BE2C (cell line): ENCODE data around the gene ADCY1.

Source experiments
- DNase-seq: peaks from one replicate; pipeline ENCODE4 v3.0.0-alpha.2; 2020
- H3K27me3 ChIP-seq: fragments of 250-450 bp; sonication (Bioruptor Pico); 2 replicates; pipeline ENCODE4 v1.5.1; 2020; ENCODE audit warnings: mild to moderate bottlenecking
- H3K36me3 ChIP-seq: fragments of 250-450 bp; sonication (Bioruptor Pico); 2 replicates; pipeline ENCODE4 v1.5.1; 2020; ENCODE audit warnings: mild to moderate bottlenecking
- H3K4me1 ChIP-seq: fragments of 250-450 bp; sonication (Bioruptor Pico); 2 replicates; pipeline ENCODE4 v1.5.1; 2020
- H3K4me3 ChIP-seq: 2 replicates; pipeline ENCODE4 v1.5.1; 2011; ENCODE audit warnings: low read depth, low read length
- H3K9me3 ChIP-seq: fragments of 250-450 bp; sonication (Bioruptor Pico); 2 replicates; pipeline ENCODE4 v1.5.1; 2020
- CTCF ChIP-seq: IDR thresholded peaks from 2 replicates; pipeline ENCODE4 v1.5.1; 2012; ENCODE audit warnings: mild to moderate bottlenecking, low read depth, low read length

Gene ADCY1

DNA sequence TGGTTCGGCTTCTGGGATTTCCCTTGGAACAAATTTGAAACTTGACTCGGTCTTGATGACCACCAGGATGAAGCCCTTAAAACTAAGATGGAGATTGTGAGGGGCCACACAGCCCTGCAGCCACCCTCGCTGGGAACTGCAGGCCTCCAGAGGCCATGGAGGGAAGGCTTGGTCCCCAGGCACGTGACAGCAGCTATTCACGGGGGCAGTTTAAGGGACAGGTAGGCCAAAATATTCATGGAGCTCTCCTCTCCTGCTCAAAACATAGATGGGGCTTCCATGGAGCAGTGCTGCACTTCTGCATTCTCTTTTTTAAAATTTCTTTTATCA lies 137.0 kb downstream of the ADCY1 start:
- Histone ChIP-seq H3K4me3 (no peak overlapping the region), H3K4me1 (no peaks in the 10 kb centered on the region), H3K36me3 (no peaks in the 10 kb centered on the region), H3K27me3 (no peaks in the 10 kb centered on the region), H3K9me3 (no peaks in the 10 kb centered on the region)
- no peak for TF ChIP-seq CTCF
- DNase-seq, result no peak

DNA sequence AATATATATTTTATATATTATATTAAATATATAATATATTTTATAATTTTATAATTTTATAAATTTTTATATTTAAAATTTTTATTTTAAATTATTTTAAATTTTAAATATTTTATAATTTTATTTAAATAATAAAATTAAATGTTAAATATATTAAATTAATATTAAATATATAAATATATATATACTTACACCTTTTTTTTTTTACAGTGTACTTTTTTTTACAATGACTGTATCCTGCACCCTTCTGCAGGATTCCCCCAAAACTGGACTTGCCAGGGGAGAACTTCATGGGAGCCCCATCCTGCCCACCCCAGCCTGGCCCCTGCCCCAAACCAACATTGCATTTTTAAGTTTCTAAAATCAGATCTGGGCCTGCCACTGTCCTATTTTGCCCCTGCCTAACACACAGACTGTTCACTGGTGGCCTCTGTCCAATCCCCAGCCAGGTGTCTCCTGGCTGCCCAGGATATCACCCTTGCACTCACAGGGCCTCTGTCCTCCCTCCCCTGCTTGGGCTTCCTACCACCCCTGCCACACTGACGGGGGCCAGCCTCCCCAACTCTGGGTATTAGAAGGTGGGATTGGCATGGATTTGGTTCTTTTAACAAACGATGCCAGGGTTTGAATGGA lies 138.0 kb downstream of the ADCY1 start:
- Histone ChIP-seq H3K9me3 (no peaks in the 10 kb centered on the region), H3K36me3 (no peaks in the 10 kb centered on the region), H3K4me1 (no peaks in the 10 kb centered on the region), H3K27me3 (no peaks in the 10 kb centered on the region), H3K4me3 (no peak overlapping the region)
- no peak for DNase-seq
- TF ChIP-seq CTCF, result no peak

DNA sequence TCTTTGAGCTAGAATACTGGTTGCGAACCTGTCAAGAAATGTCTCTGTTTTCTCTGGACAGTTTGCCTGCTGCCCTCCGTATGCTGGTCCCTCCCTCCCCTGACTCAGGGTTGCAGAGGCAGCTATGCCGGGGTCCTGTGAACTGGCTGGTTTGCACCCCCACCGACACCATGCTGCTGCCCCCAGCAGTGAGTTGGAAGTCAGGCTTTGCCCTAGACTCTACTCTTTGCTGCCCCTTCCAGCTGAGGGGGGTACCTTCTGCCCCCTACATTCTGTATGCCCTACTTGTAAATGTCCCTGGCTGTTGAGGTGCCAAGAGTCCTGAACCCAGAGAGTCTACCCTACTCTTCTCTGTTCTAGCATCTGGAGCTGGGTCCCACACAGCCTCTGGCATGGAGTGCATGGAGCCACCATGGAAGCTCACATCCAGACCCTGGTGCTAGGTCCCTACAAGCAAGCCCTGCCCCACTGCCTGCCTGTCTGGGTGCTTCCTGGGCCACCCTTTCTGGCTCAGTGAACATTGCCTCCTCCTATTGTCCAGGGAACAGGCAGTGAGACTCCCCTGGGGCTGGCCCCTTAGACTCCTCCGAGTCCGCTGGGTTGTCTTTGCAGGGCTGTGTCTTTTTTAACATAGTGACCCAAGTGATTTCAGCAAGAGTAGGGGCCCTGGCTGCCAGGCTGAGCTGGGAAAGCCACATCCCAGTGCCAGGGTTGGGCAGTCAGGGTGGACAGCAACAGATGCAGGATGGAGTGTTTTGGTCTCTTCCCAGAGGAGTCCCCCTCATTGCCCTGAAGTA lies 138.9 kb downstream of the ADCY1 start:
- TF ChIP-seq CTCF, result no peak
- Histone ChIP-seq H3K4me1 (no peaks in the 10 kb centered on the region), H3K36me3 (no peaks in the 10 kb centered on the region), H3K9me3 (no peaks in the 10 kb centered on the region), H3K4me3 (no peak overlapping the region), H3K27me3 (no peaks in the 10 kb centered on the region)
- no peak for DNase-seq

DNA sequence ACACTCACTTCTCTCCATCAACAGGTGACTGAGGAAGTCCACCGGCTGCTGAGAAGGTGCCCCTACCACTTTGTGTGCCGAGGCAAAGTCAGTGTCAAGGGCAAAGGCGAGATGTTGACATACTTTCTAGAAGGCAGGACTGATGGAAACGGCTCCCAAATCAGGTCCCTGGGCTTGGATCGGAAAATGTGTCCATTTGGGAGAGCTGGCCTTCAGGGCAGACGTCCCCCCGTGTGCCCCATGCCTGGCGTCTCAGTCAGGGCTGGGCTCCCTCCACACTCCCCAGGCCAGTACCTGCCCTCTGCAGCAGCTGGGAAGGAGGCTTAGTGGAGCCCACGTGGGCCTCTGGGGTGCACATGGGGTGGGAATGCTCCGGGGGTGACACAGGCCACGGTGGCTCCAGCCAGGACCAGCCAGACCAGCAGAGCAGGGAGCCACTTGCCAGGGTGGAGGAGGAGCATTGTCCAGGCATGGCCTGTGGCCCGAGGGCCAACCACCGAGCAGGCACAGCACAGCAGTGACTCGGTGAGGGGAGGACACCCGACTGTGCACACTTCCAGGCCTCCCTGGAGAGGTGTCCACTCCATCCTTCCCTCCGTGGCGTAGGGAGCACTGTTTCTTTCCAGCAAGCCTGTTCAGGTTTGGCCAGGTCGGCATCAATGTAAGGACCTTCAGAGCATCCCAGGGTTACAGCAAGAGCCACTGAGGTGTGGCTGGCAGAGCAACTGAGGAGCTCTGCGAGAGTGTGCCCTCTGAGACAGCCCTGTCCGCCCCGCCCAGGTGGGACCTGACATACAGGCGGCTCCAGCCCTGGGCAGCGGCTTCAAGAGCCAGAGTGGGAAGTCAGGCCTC lies 139.7 kb downstream of the ADCY1 start:
- Histone ChIP-seq H3K9me3 (no peaks in the 10 kb centered on the region), H3K36me3 (no peaks in the 10 kb centered on the region), H3K4me3 (no peak overlapping the region), H3K4me1 (no peaks in the 10 kb centered on the region), H3K27me3 (no peaks in the 10 kb centered on the region)
- no peak for TF ChIP-seq CTCF
- DNase-seq, result no peak

GRCh38 chr7:45714521-45714820 lies 140.3 kb downstream of the ADCY1 start:
- DNase-seq, result no peak
- TF ChIP-seq CTCF, result no peak
- no peaks in the 10 kb centered on the region for H3K9me3 ChIP-seq
- no peaks in the 10 kb centered on the region for H3K27me3 ChIP-seq
- H3K36me3 ChIP-seq, result no peaks in the 10 kb centered on the region
- H3K4me3 ChIP-seq, result no peak overlapping the region
- H3K4me1 ChIP-seq, result no peaks in the 10 kb centered on the region
